CD4-positive, alpha-beta T cell (primary cell): ENCODE data around the gene ZIC1. TPM values are rescaled to one million over a fixed set of nuclear protein-coding genes. Genes with fewer than 3 reads are reported as not detected.

ENCODE experiments used
- ATAC-seq: fragments of 200-7000 bp; cut with Tn5 transposase; one replicate; pipeline ENCODE4 v1.10.0; 2022; ENCODE audit warnings: mild to moderate bottlenecking; ENCODE audit not compliant: poor library complexity
- CTCF ChIA-PET: fragments of 350-600 bp; sonication (Branson Sonifier 250); formaldehyde crosslinking; loops from one replicate; lab custom pipeline; 2021; ENCODE audit warnings: antibody characterized with exemption, inconsistent platforms; lab: Charles Lee
- POLR2A ChIA-PET: fragments of 350-600 bp; sonication (Branson Sonifier 250); formaldehyde crosslinking; loops from one replicate; lab custom pipeline; 2021; ENCODE audit warnings: antibody characterized with exemption, inconsistent platforms; lab: Charles Lee
- DNase-seq, 14 experiments: peaks; one replicate each; pipeline ENCODE4 v3.0.0-alpha.2; 2013 to 2020; ENCODE audit warnings: mixed read lengths in 2 of 14
- H3K27ac ChIP-seq, 2 donors: one replicate each; pipeline versions ENCODE4 v1.5.1 to v1.7.0; 2013; ENCODE audit warnings: low read length in 2 of 2, low read depth in 1 of 2, mild to moderate bottlenecking in 1 of 2
- H3K27me3 ChIP-seq, 2 experiments: 1 replicate in 1 of 2; 2 replicates in 1 of 2; pipeline versions ENCODE4 v1.6.1 to v1.7.0; 2013; ENCODE audit warnings: low read length in 2 of 2, control low read depth in 1 of 2, mild to moderate bottlenecking in 1 of 2, moderate library complexity in 1 of 2; ENCODE audit not compliant: insufficient read depth in 2 of 2, control insufficient read depth in 1 of 2
- H3K36me3 ChIP-seq: one replicate; pipeline ENCODE4 v1.6.1; 2013; ENCODE audit warnings: low read length, control low read depth; ENCODE audit not compliant: insufficient read depth
- H3K4me1 ChIP-seq: one replicate; pipeline ENCODE4 v1.6.1; 2013; ENCODE audit warnings: low read length, control low read depth; ENCODE audit not compliant: insufficient read depth
- H3K4me3 ChIP-seq: one replicate; pipeline ENCODE4 v1.5.1; 2013; ENCODE audit warnings: mild to moderate bottlenecking, low read length, moderate library complexity
- H3K9me3 ChIP-seq, 2 experiments: 1 replicate in 1 of 2; 2 replicates in 1 of 2; pipeline versions ENCODE4 v1.6.1 to v1.7.0; 2013; ENCODE audit warnings: low read length in 2 of 2, mild to moderate bottlenecking in 2 of 2, control low read depth in 1 of 2, moderate library complexity in 1 of 2; ENCODE audit not compliant: control insufficient read depth in 1 of 2, insufficient read depth in 1 of 2
- H3K27ac Mint-ChIP-seq: one replicate; pipeline ENCODE4 v1.8.0; 2020; ENCODE audit warnings: mixed read lengths
- H3K27me3 Mint-ChIP-seq: one replicate; pipeline ENCODE4 v1.8.0; 2021; ENCODE audit warnings: mixed read lengths
- H3K36me3 Mint-ChIP-seq: one replicate; pipeline ENCODE4 v1.8.0; 2021; ENCODE audit warnings: low read depth, mixed read lengths
- H3K4me1 Mint-ChIP-seq: one replicate; pipeline ENCODE4 v1.8.0; 2021; ENCODE audit warnings: low read depth, mixed read lengths
- H3K4me3 Mint-ChIP-seq: one replicate; pipeline ENCODE4 v1.8.0; 2020; ENCODE audit warnings: mild to moderate bottlenecking, mixed read lengths
- H3K9me3 Mint-ChIP-seq: one replicate; pipeline ENCODE4 v1.8.0; 2020; ENCODE audit warnings: mixed read lengths
- CTCF ChIP-seq: fragments of 200-600 bp; IDR thresholded peaks from one replicate; pipeline ENCODE4 v1.8.0; 2022; ENCODE audit warnings: antibody characterized with exemption, mild to moderate bottlenecking
- intact Hi-C, 2 experiments: fragments of 100-400 bp; cut with DNase I in 1 of 2; cut with micrococcal nuclease in 1 of 2; formaldehyde crosslinking; loops; one replicate each; pipeline versions ENCODE4 v1.15.1 to v1.9.0; 2023 to 2025; cut with DNase I, micrococcal nuclease
- total RNA-seq, 174 experiments: library from RNA in 2 of 174; stranded (reverse) in 2 of 174; gene quantifications; one replicate each; pipeline ENCODE4 v1.2.3 and lab custom pipeline; 2021 to 2026

Gene ZIC1
- total RNA-seq, 2 experiments from 2014 or later: not detected

- H3K9me3 Mint-ChIP-seq: no peaks in the 10 kb centered on the region
Measured at GRCh38 chr3:147427746-147428145, 18.6 kb downstream of the ZIC1 start.

DNA sequence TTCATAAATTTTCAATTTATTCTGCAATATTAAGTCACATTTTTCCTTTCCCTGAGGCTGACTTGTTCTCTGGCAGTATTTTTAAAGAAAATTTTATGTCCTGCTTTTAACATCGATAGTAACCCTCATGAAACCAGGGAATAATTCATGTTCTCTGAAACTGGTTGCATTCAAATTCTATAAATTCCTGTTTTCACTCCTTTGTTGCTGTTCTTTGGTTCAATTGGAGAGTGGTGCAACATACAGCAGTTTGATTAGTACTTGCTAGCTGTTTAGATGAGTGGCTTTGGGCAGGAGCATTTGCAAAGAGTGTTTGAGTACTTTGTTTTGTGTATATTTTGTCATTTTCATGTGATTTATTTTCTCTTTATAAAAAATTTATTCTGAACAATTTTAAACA is 19.2 kb downstream of the ZIC1 start:
- Mint-ChIP-seq H3K27me3 (peaks cover 28% of the 10 kb centered on the region), H3K4me1 (no peaks in the 10 kb centered on the region), H3K9me3 (no peaks in the 10 kb centered on the region), H3K36me3 (no peaks in the 10 kb centered on the region), H3K4me3 (no peak overlapping the region), H3K27ac (no peak overlapping the region)
- intact Hi-C loops: no loop called here
- Histone ChIP-seq H3K9me3 (peaks cover 3 to 11% of the 10 kb centered on the region in 2 experiments), H3K4me1 (no peaks in the 10 kb centered on the region), H3K36me3 (no peaks in the 10 kb centered on the region), H3K4me3 (no peak overlapping the region), H3K27ac (no peak overlapping the region), H3K27me3 (peaks cover 22 to 27% of the 10 kb centered on the region in 2 experiments)
- CTCF ChIA-PET: no interaction called here
- DNase-seq (no peak), ATAC-seq (no peak)
- TF ChIP-seq CTCF: no peak
- POLR2A ChIA-PET: no interaction called here

More at GRCh38 chr3:147427746-147428145, 18.6 kb downstream of the ZIC1 start:
- TF ChIP-seq CTCF: no peak
- Mint-ChIP-seq H3K4me1 (no peaks in the 10 kb centered on the region), H3K27ac (no peak overlapping the region), H3K36me3 (no peaks in the 10 kb centered on the region), H3K4me3 (no peak overlapping the region), H3K27me3 (peaks cover 34% of the 10 kb centered on the region)
- Histone ChIP-seq H3K9me3 (peaks cover 9 to 16% of the 10 kb centered on the region in 2 experiments), H3K27me3 (peaks cover 28 to 33% of the 10 kb centered on the region in 2 experiments), H3K36me3 (no peaks in the 10 kb centered on the region), H3K4me1 (no peaks in the 10 kb centered on the region), H3K4me3 (no peak overlapping the region), H3K27ac (no peak overlapping the region)
- ATAC-seq: no peak
- ChIA-PET CTCF (no interaction called here), POLR2A (no interaction called here)
- DNase-seq: no peak
- intact Hi-C loops: no loop called here

GRCh38 chr3:147428754-147429153 is 19.6 kb downstream of the ZIC1 start:
- ChIA-PET CTCF (no interaction called here), POLR2A (no interaction called here)
- no peaks in the 10 kb centered on the region for H3K4me1 ChIP-seq
- H3K36me3 Mint-ChIP-seq: no peaks in the 10 kb centered on the region
- H3K36me3 ChIP-seq: no peaks in the 10 kb centered on the region
- no peaks in the 10 kb centered on the region for H3K9me3 Mint-ChIP-seq
- DNase-seq (no peak), ATAC-seq (no peak)
- peaks cover 24% of the 10 kb centered on the region for H3K27me3 Mint-ChIP-seq
- intact Hi-C loops: no loop called here
- peaks cover 18 to 23% of the 10 kb centered on the region in 2 experiments for H3K27me3 ChIP-seq
- no peaks in the 10 kb centered on the region for H3K4me1 Mint-ChIP-seq
- H3K27ac ChIP-seq: no peak overlapping the region
- H3K9me3 ChIP-seq: peaks cover under 1 to 6% of the 10 kb centered on the region in 2 experiments
- H3K4me3 Mint-ChIP-seq: no peak overlapping the region
- H3K4me3 ChIP-seq: no peak overlapping the region
- H3K27ac Mint-ChIP-seq: no peak overlapping the region
- no peak for TF ChIP-seq CTCF
